Effector memory CD4-positive, alpha-beta T cell (primary cell): ENCODE results near the gene BPHL.
A peak's percentile ranks its signal among the peaks of the same experiment; 100 is the strongest.
"Not testable (repeated sequence)": the region's sequence is repeated elsewhere in the genome, so short reads cannot be mapped to it uniquely, and the experiment has no call there.

Source experiments
- DNase-seq, 3 donors: peaks; one replicate each; pipeline ENCODE4 v3.0.0-alpha.2; 2020
- H3K27ac ChIP-seq: 2 replicates; pipeline ENCODE4 v1.7.0; 2013; ENCODE audit warnings: mild to moderate bottlenecking, low read length, moderate library complexity; ENCODE audit not compliant: insufficient read depth, poor library complexity, severe bottlenecking
- H3K27me3 ChIP-seq: replicated peaks from 2 replicates; pipeline ENCODE4 v1.7.0; 2013; ENCODE audit warnings: mild to moderate bottlenecking, low read length; ENCODE audit not compliant: insufficient read depth, control insufficient read depth, poor library complexity, severe bottlenecking
- H3K36me3 ChIP-seq: 2 replicates; pipeline ENCODE4 v1.7.0; 2013; ENCODE audit warnings: mild to moderate bottlenecking, low read length, moderate library complexity; ENCODE audit not compliant: control insufficient read depth, insufficient read depth
- H3K4me1 ChIP-seq: 2 replicates; pipeline ENCODE4 v1.7.0; 2013; ENCODE audit warnings: low read length, mild to moderate bottlenecking; ENCODE audit not compliant: control insufficient read depth, insufficient read depth, poor library complexity, severe bottlenecking
- H3K4me3 ChIP-seq: 2 replicates; pipeline ENCODE4 v1.7.0; 2013; ENCODE audit warnings: low read length, low read depth, mild to moderate bottlenecking; ENCODE audit not compliant: insufficient read depth, poor library complexity, severe bottlenecking
- H3K9me3 ChIP-seq: 2 replicates; pipeline ENCODE4 v1.7.0; 2013; ENCODE audit warnings: mild to moderate bottlenecking, low read length, moderate library complexity; ENCODE audit not compliant: control insufficient read depth
- total RNA-seq, 3 donors: gene quantifications; one replicate each; lab custom pipeline; 2026; lab: John Stamatoyannopoulos, UW

The BPHL gene
- 3.5 to 4.9 (median 4.5) reads per million in 3 donors for total RNA-seq

DNA sequence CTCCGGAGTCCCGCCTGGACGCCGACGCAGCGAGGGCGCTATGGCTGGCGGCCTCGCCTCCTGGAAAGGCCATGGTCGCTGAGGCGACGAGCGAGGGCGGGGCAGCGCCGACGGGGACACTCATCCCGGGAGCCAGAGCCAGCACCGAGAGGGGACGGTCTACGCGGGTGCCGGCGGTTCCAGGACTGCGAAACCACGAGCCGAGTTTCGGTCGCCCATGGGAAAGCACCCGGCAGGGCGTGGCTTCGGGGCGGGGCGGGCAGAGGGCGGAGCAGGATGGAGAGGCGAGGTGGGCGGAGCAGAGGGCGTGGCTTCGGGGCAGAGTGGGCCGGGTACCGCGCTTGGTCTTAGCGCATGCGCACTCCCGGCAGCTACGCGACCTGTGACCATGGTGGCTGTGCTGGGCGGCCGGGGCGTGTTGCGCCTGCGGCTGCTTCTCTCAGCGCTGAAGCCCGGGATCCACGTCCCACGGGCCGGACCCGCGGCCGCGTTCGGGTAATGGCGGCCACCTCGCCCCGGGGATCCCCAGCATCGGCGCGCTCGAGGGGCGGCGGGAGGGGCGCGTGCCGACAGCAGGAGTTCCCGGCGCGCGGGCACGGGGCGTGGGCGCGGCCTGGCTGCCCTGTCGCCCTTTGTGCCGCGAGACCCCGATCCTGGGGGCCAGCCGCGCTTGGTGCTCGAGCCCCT is at the start of gene BPHL:
TSS of gene BPHL (plus strand) at position 359 of the 687 bp plus-strand sequence. CDS start at position 389, 30 bp downstream.
- Histone ChIP-seq H3K4me3 (peak within 1 kb of the TSS; percentile 78), H3K27me3 (no peaks in the 10 kb centered on the region), H3K27ac (peak within 1 kb of the TSS; percentile 96), H3K4me1 (peaks cover 4% of the 10 kb centered on the region), H3K36me3 (peaks cover 20% of the 10 kb centered on the region), H3K9me3 (no peaks in the 10 kb centered on the region)
- DNase-seq = peak; percentile 97 to 100 (median 99)

DNA sequence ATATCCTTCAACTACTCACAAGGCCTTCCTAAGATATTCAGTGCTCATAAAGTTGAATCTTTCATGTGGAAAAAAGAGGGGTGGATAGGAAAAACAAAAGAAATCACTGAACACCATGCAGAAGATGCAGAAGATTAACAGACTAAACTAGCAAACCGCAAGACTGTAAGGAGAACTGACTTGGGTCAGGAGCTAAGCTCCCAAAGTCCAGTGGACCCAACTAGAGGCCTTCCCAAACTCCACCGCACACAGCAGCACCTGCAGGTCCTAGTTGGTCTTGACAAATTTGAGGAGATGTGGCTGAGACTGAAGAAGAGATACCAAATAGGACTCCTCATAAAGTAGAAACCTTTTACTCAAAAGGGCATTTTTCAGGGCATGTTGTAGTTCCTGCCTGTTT is 46.9 kb upstream of the BPHL start:
- no peaks in the 10 kb centered on the region for H3K27me3 ChIP-seq
- no peak overlapping the region for H3K27ac ChIP-seq
- H3K4me1 ChIP-seq = peaks cover 27% of the 10 kb centered on the region
- no peak for DNase-seq
- no peaks in the 10 kb centered on the region for H3K9me3 ChIP-seq
- H3K4me3 ChIP-seq = no peak overlapping the region
- peaks cover 13% of the 10 kb centered on the region for H3K36me3 ChIP-seq

DNA sequence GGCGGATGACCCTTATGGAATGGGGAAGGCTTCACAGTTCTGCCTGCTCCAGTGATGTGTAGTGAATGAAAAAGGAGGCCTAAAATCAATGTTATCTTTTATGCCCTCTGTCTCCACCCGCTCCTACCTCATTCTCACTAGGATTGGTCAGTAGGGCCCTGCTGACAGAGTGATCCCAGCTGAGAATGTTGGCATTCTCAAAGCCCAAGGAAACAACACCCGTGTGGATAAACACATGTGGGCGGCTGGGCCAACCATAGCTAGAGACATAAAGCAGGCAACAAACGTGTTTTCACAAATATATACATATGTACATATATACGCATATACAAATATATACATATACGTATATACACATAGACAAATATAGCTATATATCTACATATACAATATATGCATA is 45.7 kb upstream of the BPHL start:
- no peak overlapping the region for H3K4me3 ChIP-seq
- H3K27me3 ChIP-seq = no peaks in the 10 kb centered on the region
- no peaks in the 10 kb centered on the region for H3K9me3 ChIP-seq
- DNase-seq = no peak
- no peak overlapping the region for H3K27ac ChIP-seq
- H3K4me1 ChIP-seq = peaks cover 24% of the 10 kb centered on the region
- H3K36me3 ChIP-seq = peaks cover 23% of the 10 kb centered on the region

DNA sequence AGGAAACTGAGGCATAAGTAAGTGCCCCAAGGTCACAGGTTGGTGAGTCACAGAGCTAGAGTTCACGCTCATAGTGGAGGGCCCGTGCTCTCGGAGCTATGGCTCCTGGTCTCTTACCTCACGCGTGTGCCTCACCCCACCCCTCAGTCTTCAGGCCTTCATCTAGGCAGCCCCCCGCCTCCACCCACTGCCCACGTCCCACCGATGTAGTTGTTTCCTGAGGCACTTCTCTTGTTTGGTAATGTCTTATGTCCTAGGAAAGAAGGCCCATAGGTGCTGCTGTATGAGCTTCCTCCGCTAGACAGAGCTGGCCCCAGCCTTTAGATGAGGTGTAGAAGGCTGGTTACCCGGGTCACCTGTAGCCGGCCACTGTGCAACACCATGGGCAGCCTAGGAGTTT is 45.1 kb upstream of the BPHL start:
- no peak for DNase-seq
- H3K27ac ChIP-seq = no peak overlapping the region
- no peaks in the 10 kb centered on the region for H3K9me3 ChIP-seq
- no peak overlapping the region for H3K4me3 ChIP-seq
- H3K36me3 ChIP-seq = peaks cover 29% of the 10 kb centered on the region
- no peaks in the 10 kb centered on the region for H3K27me3 ChIP-seq
- peaks cover 23% of the 10 kb centered on the region for H3K4me1 ChIP-seq

DNA sequence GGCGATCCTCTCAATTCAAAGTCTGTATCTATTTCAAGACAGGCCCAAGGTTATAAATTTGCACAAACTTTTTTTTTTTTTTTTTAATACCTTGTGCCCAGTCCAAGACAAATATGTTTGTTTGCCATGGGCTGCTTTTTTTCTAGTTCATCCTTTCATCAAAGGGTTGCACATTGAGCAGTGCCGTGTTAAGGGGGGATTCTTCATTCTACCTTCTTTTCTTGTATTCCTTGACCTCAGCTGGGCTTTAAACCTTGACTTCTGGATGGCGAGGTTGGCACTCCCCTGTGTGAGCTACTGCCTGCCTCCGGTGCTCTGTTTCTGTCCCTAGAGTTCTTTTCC is 42.8 kb upstream of the BPHL start:
- no peak for DNase-seq
- H3K4me3 ChIP-seq = no peak overlapping the region
- peak overlapping the region; percentile 14 for H3K27ac ChIP-seq

DNA sequence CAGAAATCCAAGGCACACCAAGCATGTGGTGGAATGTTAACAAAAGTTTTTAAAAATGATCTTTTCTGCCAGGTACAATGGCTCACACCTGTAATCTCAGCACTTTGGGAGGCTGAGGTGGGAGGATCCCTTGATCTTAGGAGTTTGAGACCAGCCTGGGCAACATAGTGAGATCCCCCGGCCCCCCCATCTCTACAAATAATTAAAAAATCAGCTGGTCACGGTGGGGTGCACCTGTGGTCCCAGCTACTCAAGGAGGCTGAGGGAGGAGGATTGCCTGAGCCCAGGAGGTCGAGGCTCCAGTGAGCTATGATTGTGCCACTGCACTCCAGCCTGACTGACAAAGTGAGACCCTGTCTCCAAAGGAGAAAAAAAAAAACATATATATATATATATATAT is 42.2 kb upstream of the BPHL start:
- Histone ChIP-seq H3K27ac (no peak overlapping the region), H3K27me3 (no peaks in the 10 kb centered on the region), H3K4me1 (peaks cover 14% of the 10 kb centered on the region), H3K4me3 (no peak overlapping the region), H3K36me3 (peaks cover 57% of the 10 kb centered on the region), H3K9me3 (no peaks in the 10 kb centered on the region)
- DNase-seq = no peak

More for the DNA sequence above, 42.8 kb upstream of the BPHL start:
- H3K4me1 ChIP-seq = peaks cover 14% of the 10 kb centered on the region
- peaks cover 51% of the 10 kb centered on the region for H3K36me3 ChIP-seq
- no peaks in the 10 kb centered on the region for H3K9me3 ChIP-seq
- no peaks in the 10 kb centered on the region for H3K27me3 ChIP-seq

DNA sequence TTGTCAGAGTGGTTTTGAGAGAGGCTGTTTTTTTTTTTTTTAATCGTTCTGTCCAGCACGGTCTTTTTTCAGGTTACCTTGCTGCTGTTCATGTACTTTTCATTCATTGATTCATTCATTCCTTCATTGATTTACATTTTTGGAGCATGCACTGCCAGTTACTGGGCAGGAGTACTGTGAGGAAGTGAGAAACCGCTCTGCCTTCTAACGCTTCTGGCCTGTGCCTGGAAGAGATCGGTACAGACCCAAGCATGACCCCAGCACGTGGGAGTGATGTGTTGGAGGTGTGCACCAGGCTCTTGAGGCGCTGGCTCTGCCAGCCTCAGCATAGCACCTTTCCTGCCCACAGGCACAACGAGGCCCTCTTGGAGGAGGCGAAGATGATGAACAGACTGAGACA is 41.1 kb upstream of the BPHL start:
- H3K27me3 ChIP-seq = no peaks in the 10 kb centered on the region
- H3K4me3 ChIP-seq = no peak overlapping the region
- peaks cover 14% of the 10 kb centered on the region for H3K4me1 ChIP-seq
- no peaks in the 10 kb centered on the region for H3K9me3 ChIP-seq
- no peak overlapping the region for H3K27ac ChIP-seq
- H3K36me3 ChIP-seq = peaks cover 61% of the 10 kb centered on the region
- no peak for DNase-seq

DNA sequence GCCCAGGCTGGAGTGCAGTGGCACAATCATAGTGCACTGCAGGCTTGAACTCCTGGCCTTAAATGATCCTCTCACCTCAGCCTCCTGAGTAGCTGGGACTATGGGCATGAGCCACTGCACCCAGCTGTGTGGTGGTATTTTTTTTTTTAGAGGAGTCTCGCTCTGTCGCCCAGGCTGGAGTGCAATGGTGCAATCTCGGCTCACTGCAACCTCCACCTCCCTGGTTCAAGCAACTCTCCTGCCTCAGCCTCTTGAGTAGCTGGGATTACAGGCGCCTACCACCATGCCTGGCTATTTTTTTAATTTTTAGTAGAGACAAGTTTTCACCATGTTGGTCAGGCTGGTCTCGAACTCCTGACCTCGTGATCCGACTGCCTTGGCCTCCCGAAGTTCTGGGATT is 39.6 kb upstream of the BPHL start:
- Histone ChIP-seq H3K4me1 (peaks cover 14% of the 10 kb centered on the region), H3K36me3 (peaks cover 63% of the 10 kb centered on the region)
- not testable (repeated sequence) for H3K27me3 ChIP-seq, H3K9me3 ChIP-seq, H3K4me3 ChIP-seq, H3K27ac ChIP-seq, DNase-seq

DNA sequence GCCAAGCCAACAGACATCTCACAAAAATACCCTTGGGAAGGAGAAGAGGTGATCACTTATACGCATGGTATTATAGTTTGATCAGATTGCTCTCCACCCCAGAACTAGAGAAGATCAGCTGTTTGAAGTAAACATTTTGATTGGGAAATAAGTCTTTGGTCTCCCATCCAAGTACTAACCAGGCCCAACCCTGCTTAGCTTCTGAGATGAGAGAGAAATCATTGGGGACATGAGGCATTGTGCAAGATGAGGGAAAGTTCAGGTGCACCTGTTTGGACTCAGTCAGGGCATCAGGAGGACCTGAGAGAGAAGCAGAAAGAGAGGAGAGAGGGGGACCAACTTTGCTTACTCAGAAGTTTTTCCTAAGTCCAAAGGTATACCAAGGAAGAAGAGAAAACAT is 38.8 kb upstream of the BPHL start:
- H3K36me3 ChIP-seq = peaks cover 67% of the 10 kb centered on the region
- H3K9me3 ChIP-seq = no peaks in the 10 kb centered on the region
- H3K4me3 ChIP-seq = no peak overlapping the region
- DNase-seq = no peak
- peaks cover 14% of the 10 kb centered on the region for H3K4me1 ChIP-seq
- no peak overlapping the region for H3K27ac ChIP-seq
- H3K27me3 ChIP-seq = no peaks in the 10 kb centered on the region

DNA sequence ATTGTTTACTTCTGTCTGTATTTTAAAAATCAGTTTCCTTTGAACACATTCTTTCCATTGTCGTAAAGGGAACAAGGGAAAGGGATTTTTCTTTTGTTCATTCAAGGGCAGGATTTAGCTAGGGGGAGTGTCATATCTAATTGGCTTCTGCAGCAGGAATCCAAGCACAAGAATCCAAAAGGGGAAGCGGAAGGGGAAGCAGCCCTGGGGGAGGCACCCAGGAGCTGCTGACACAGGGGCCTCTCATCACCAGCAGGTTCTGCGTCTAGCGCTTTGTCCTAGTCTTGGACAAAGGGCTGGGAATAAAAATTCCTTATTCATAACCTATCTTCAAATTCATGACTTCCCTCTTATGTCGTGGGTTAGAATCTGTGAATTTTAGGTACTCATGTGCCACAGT is 36.6 kb upstream of the BPHL start:
- Histone ChIP-seq H3K27me3 (no peaks in the 10 kb centered on the region), H3K36me3 (peaks cover 88% of the 10 kb centered on the region), H3K9me3 (no peaks in the 10 kb centered on the region), H3K4me3 (no peak overlapping the region), H3K4me1 (no peaks in the 10 kb centered on the region), H3K27ac (no peak overlapping the region)
- no peak for DNase-seq
